H1 (cell line): ENCODE data around the gene DRD2. TPM values are rescaled to one million over a fixed set of nuclear protein-coding genes. Genes with fewer than 3 reads are reported as not detected.

ENCODE experiments used
- BRCA1 ChIP-seq: IDR thresholded peaks from 2 replicates; pipeline ENCODE4 v1.6.1; 2012; ENCODE audit warnings: low read depth, low read length, improper control_type of control experiment
- CEBPB ChIP-seq: IDR thresholded peaks from 2 replicates; pipeline ENCODE4 v1.6.1; 2012; ENCODE audit warnings: low read depth, low read length
- SIRT6 ChIP-seq: IDR thresholded peaks from one replicate; pipeline ENCODE4 v1.7.1; 2012; ENCODE audit warnings: low read length, inconsistent platforms
- TCF12 ChIP-seq: IDR thresholded peaks from 2 replicates; pipeline ENCODE4 v1.6.1; 2011; ENCODE audit warnings: low read depth, mild to moderate bottlenecking, low read length
- TEAD4 ChIP-seq: IDR thresholded peaks from 2 replicates; pipeline ENCODE4 v1.6.1; 2012; ENCODE audit warnings: low read depth, low read length, inconsistent platforms, mixed read lengths
- polyA plus RNA-seq, 7 experiments: library from polyadenylated mRNA; depleted of rRNA in 3 of 7; stranded (reverse) in 5 of 7; unstranded in 2 of 7; fragments of >200 nt in 5 of 7; fragments of 200-250 nt in 2 of 7; gene quantifications; 1 replicate in 5 of 7; 2 replicates in 1 of 7; 4 replicates in 1 of 7; pipeline versions ENCODE4 v1.2.1 to v1.2.3, GENCODE V29; 2011 to 2013; ENCODE audit warnings: missing spikeins in 2 of 7, mixed read lengths in 2 of 7
- total RNA-seq: library from RNA; stranded (reverse); fragmentation: NEBNext Ultra II Directional; extraction: Animal tissue kit (Norgen Biotek cat#: 25700); gene quantifications from 2 replicates; pipeline ENCODE4 v1.2.1, GENCODE V29; 2021

DRD2 gene
- total and polyA plus RNA-seq, 2 of the 8 experiments (the other 6 are each of a cell fraction or from before 2014, with no cell fraction given): 0.26 to 0.41 TPM

GRCh38 chr11:113435190-113435968, 39.8 kb downstream of the DRD2 start (continued):
- TF ChIP-seq BRCA1 (no peak), TEAD4 (no peak), TCF12 (no peak), CEBPB (no peak), SIRT6 (no peak)
- TF ChIP-seq, all 59 proteins: peak for 0
